Keratinocyte (primary cell): ENCODE measurements around the gene KSR1. TPM values are rescaled to one million over a fixed set of nuclear protein-coding genes. Genes with fewer than 3 reads are reported as not detected.

Source experiments
- DNase-seq: peaks from one replicate; pipeline ENCODE4 v3.0.0-alpha.2; 2011; ENCODE audit warnings: low read depth, missing footprints, low spot score
- FAIRE-seq: peaks from 2 replicates; lab custom pipeline; 2011; peaks lifted over from hg19 to GRCh38; lab: Jason Lieb, UNC
- H2AFZ ChIP-seq: 2 replicates; pipeline ENCODE4 v1.6.0; 2012; ENCODE audit warnings: low read length, control low read depth, inconsistent platforms; ENCODE audit not compliant: control insufficient read depth
- H3K27ac ChIP-seq: 2 replicates; pipeline ENCODE4 v1.5.1; 2011; ENCODE audit warnings: low read length; ENCODE audit not compliant: control insufficient read depth, insufficient read depth
- H3K27me3 ChIP-seq: 3 replicates; pipeline ENCODE4 v1.6.0; 2011; ENCODE audit warnings: low read length; ENCODE audit not compliant: control insufficient read depth, insufficient read depth; ENCODE audit errors: extremely low read depth
- H3K36me3 ChIP-seq, 2 experiments: 2 replicates in 1 of 2; 3 replicates in 1 of 2; pipeline ENCODE4 v1.5.1; 2011; ENCODE audit warnings: low read length in 2 of 2, mild to moderate bottlenecking in 1 of 2; ENCODE audit not compliant: control insufficient read depth in 2 of 2, insufficient read depth in 2 of 2; ENCODE audit errors: extremely low read depth in 1 of 2
- H3K4me1 ChIP-seq: 3 replicates; pipeline ENCODE4 v1.5.1; 2011; ENCODE audit warnings: low read length; ENCODE audit not compliant: control insufficient read depth, insufficient read depth; ENCODE audit errors: extremely low read depth
- H3K4me2 ChIP-seq: 3 replicates; pipeline ENCODE4 v1.6.0; 2011; ENCODE audit warnings: low read depth, low read length; ENCODE audit not compliant: control insufficient read depth, insufficient read depth; ENCODE audit errors: extremely low read depth
- H3K4me3 ChIP-seq, 3 experiments: fragments of 200-600 bp in 1 of 3; sonication (generic) in 1 of 3; 2 replicates in 2 of 3; 3 replicates in 1 of 3; pipeline ENCODE4 v1.5.1; 2011 to 2016; ENCODE audit warnings: low read length in 3 of 3, mild to moderate bottlenecking in 3 of 3, control low read depth in 2 of 3, inconsistent platforms in 1 of 3, low read depth in 1 of 3, mixed read lengths in 1 of 3, mixed run types in 1 of 3, moderate library complexity in 1 of 3; ENCODE audit not compliant: control insufficient read depth in 2 of 3, insufficient read depth in 2 of 3; ENCODE audit errors: extremely low read depth in 1 of 3
- H3K79me2 ChIP-seq: 2 replicates; pipeline ENCODE4 v1.6.0; 2012; ENCODE audit warnings: low read length; ENCODE audit not compliant: control insufficient read depth, insufficient read depth
- H3K9ac ChIP-seq: 3 replicates; pipeline ENCODE4 v1.6.0; 2011; ENCODE audit warnings: low read length; ENCODE audit not compliant: control insufficient read depth, insufficient read depth; ENCODE audit errors: extremely low read depth
- H3K9me1 ChIP-seq: 3 replicates; pipeline ENCODE4 v1.6.0; 2011; ENCODE audit warnings: low read length; ENCODE audit not compliant: control insufficient read depth, insufficient read depth; ENCODE audit errors: extremely low read depth
- H3K9me3 ChIP-seq: 2 replicates; pipeline ENCODE4 v1.5.1; 2012; ENCODE audit warnings: low read depth, low read length; ENCODE audit not compliant: control insufficient read depth
- H4K20me1 ChIP-seq: 3 replicates; pipeline ENCODE4 v1.6.0; 2011; ENCODE audit warnings: low read length; ENCODE audit not compliant: control insufficient read depth, insufficient read depth; ENCODE audit errors: extremely low read depth
- CTCF ChIP-seq, 3 experiments: IDR thresholded peaks in 1 of 3; conservative IDR thresholded peaks in 1 of 3; optimal IDR thresholded peaks in 1 of 3; 2 replicates in 2 of 3; 3 replicates in 1 of 3; pipeline versions ENCODE3 to v1.5.1; 2011; ENCODE audit warnings: low read length in 3 of 3, mild to moderate bottlenecking in 3 of 3, moderate library complexity in 2 of 3, control low read depth in 1 of 3, inconsistent platforms in 1 of 3; ENCODE audit not compliant: insufficient read depth in 2 of 3; ENCODE audit errors: extremely low read depth in 1 of 3
- EZH2 ChIP-seq: IDR thresholded peaks from one replicate; pipeline ENCODE4 v1.6.1; 2012; ENCODE audit warnings: inconsistent platforms, mild to moderate bottlenecking, low read length, moderate library complexity
- dilution Hi-C: fragments of 300-500 bp; cut with MboI; formaldehyde crosslinking; loops from one replicate; pipeline ENCODE4 v1.7.0; 2020; ENCODE audit warnings: low sequenced_read_pairs; ENCODE audit not compliant: extremely low pct_ligation_motif_present
- polyA plus RNA-seq, 5 experiments: library from polyadenylated mRNA; depleted of rRNA in 3 of 5; stranded (reverse) in 3 of 5; stranded (forward) in 1 of 5; unstranded in 1 of 5; fragments of >200 nt; gene quantifications; 1 replicate in 1 of 5; 2 replicates in 3 of 5; 3 replicates in 1 of 5; pipeline versions ENCODE4 v1.2.1 to v1.2.3, GENCODE V29; 2011 to 2012; ENCODE audit warnings: missing spikeins in 2 of 5, low read depth in 1 of 5, low replicate concordance in 1 of 5

KSR1 gene
- polyA plus RNA-seq, 1 donor (not counting 4 experiments of a cell fraction or from before 2014, with no cell fraction given), result 1.3 TPM

DNA sequence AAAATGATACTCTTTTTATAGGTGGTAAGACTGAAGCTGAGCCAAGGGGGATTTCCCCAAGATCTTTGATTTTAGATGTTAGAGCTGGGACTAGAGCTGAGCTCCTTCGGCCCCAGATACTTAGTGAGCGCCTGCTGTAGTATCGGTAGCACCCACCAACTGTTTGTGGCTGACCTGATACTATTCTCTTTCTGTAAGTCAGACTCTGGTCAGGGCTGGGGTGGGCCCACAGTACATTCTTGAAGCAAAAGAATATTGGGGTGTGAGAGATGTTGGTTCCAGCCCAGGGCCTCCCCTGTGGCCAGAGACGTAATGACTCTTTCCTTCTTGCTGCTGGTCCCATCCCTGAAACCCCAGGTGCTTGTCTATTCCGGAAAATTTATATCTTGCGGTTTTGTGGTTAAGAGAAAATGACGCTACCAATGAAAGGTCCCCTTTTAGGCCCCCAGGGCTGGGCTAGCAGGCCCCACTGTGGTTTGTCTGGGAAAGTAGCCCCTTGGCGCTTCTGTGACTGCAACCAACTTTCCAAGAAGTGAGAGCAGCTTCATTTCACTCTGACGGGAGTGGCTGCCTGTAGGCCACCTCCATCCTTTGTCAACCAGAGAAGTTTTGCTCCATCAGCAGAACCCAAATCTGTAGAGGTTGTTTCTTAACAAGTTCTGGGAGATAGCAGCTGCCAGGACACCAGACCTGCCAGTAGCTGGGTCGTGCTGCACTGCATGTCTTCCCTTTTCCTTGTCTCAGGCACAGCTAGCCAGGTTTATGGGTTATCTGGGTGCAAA, 88.3 kb downstream of the KSR1 start:
- DNase-seq (no peak), FAIRE-seq (no peak)
- Histone ChIP-seq H3K9me3 (no peaks in the 10 kb centered on the region), H3K79me2 (no peaks in the 10 kb centered on the region), H3K4me3 (no peak overlapping the region), H3K9me1 (no peaks in the 10 kb centered on the region), H2AFZ (no peak overlapping the region), H3K4me1 (peaks cover 5% of the 10 kb centered on the region), H3K36me3 (no peaks in the 10 kb centered on the region), H3K4me2 (no peak overlapping the region), H3K27ac (no peak overlapping the region), H3K9ac (no peak overlapping the region), H4K20me1 (no peaks in the 10 kb centered on the region), H3K27me3 (peaks cover 5% of the 10 kb centered on the region)
- dilution Hi-C loops, result no loop called here
- TF ChIP-seq CTCF (optimal IDR thresholded peaks at IDR 0.05 in 1 of 3, IDR thresholded peaks at IDR 0.05 in 1 of 3, conservative IDR thresholded peaks at IDR 0.05 in 1 of 3; ENCODE audit: extremely low read depth in 1 of 3, insufficient read depth in 2 of 3, low read length in 3 of 3) (no peak), EZH2 (no peak)

GRCh38 chr17:27545562-27546229, 89.4 kb downstream of the KSR1 start:
- Histone ChIP-seq H4K20me1 (no peaks in the 10 kb centered on the region), H3K27me3 (peaks cover 3% of the 10 kb centered on the region), H3K4me3 (no peak overlapping the region), H2AFZ (no peak overlapping the region), H3K4me2 (no peak overlapping the region), H3K9ac (no peak overlapping the region), H3K9me3 (no peaks in the 10 kb centered on the region), H3K27ac (no peak overlapping the region), H3K4me1 (peaks cover 5% of the 10 kb centered on the region), H3K9me1 (no peaks in the 10 kb centered on the region), H3K36me3 (no peaks in the 10 kb centered on the region), H3K79me2 (no peaks in the 10 kb centered on the region)
- FAIRE-seq (no peak), DNase-seq (no peak)
- TF ChIP-seq EZH2, result no peak
- TF ChIP-seq CTCF (optimal IDR thresholded peaks at IDR 0.05 in 1 of 3, IDR thresholded peaks at IDR 0.05 in 1 of 3, conservative IDR thresholded peaks at IDR 0.05 in 1 of 3; ENCODE audit: extremely low read depth in 1 of 3, insufficient read depth in 2 of 3, low read length in 3 of 3), result no peak
- dilution Hi-C loops, result no loop called here
